ENCODE results near the gene AICDA.

AICDA gene

DNA sequence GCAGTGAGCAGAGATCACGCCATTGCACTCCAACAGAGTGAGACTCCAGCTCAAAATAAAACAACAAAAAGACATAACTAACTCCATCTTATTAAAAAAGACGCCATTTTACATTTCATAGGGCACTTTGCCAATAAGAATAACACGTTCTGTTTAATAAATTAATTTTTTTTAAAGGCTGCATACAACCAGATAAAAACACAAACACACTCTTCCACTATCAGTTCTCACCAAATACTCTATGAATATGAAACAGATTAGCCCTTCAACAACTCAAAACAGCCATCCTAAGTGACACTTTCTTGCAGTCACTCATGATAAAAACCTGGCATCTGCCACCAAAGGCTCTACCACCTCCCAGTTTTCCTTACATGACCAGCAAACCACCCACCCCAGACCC, 16.1 kb downstream of the AICDA start:
- Histone ChIP-seq H2AFZ (ENCODE audit: low read length) (no peak overlapping the region), H3K4ac (ENCODE audit: low read length) (no peak overlapping the region), H3K27ac (replicated peaks; ENCODE audit: low read length) (no peak overlapping the region), H3K79me1 (ENCODE audit: low read depth, low read length) (no peaks in the 10 kb centered on the region), H2BK5ac (ENCODE audit: low read length) (no peak overlapping the region), H3K14ac (ENCODE audit: low read length) (no peak overlapping the region), H3K18ac (ENCODE audit: low read length) (no peak overlapping the region), H3K9ac (ENCODE audit: low read depth, low read length, poor library complexity) (no peak overlapping the region), H4K91ac (ENCODE audit: low read depth, low read length, poor library complexity) (no peak overlapping the region), H2BK120ac (ENCODE audit: low read depth, low read length) (no peak overlapping the region), H3K9me3 (replicated peaks in 1 of 2; ENCODE audit: control insufficient read depth in 2 of 2, insufficient read depth in 1 of 2, low read depth in 1 of 2, low read length in 2 of 2) (no peaks in the 10 kb centered on the region), H4K8ac (ENCODE audit: low read depth, low read length) (no peak overlapping the region), H2BK15ac (ENCODE audit: low read length) (no peak overlapping the region), H3K36me3 (replicated peaks in 1 of 2; ENCODE audit: control insufficient read depth in 2 of 2, insufficient read depth in 2 of 2, low read length in 2 of 2) (no peaks in the 10 kb centered on the region), H3K27me3 (ENCODE audit: control insufficient read depth in 3 of 3, insufficient read depth in 3 of 3, low read depth in 1 of 3, low read length in 3 of 3) (peaks cover 0 to 4% (median 0%) of the 10 kb centered on the region in 3 experiments), H3K4me3 (ENCODE audit: low read length in 2 of 2) (no peak overlapping the region), H3K4me2 (ENCODE audit: insufficient read depth, low read length, poor library complexity, severe bottlenecking) (no peak overlapping the region), H2AK5ac (ENCODE audit: low read depth, low read length) (no peak overlapping the region), H2BK12ac (ENCODE audit: low read length) (no peak overlapping the region), H3K23ac (ENCODE audit: low read depth, low read length, poor library complexity) (no peak overlapping the region), H3K4me1 (ENCODE audit: control insufficient read depth in 2 of 2, insufficient read depth in 1 of 2, low read depth in 1 of 2, low read length in 2 of 2) (no peaks in the 10 kb centered on the region)
- WGBS, 2 donors (ENCODE audit: extremely low coverage in 2 of 2, insufficient read length in 2 of 2, insufficient replicate concordance in 1 of 2) = no CpG with 5 or more reads among the region's 3 CpGs
- no peak for DNase-seq (ENCODE audit: low spot score)

DNA sequence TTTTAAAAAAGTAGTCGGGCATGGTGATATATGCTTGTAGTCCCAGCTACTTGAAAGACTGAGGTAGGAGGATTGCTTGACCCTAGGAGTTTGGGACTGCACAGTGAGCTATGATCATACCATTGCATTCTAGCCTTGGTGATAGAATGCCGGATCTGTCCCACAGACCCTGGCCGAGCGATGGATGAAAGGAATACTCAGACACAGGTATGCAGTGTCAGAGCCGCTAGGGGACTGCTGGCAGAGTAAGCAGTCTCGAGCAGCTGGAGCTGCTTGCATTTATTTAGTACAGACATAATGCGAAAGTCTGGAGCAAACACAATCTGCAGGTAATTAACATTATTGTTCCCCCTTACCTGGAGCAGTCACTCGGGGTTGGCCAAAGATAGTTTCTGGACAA, 18.6 kb downstream of the AICDA start:
- H2BK15ac ChIP-seq (ENCODE audit: low read length) = no peak overlapping the region
- no peak overlapping the region for H2BK5ac ChIP-seq (ENCODE audit: low read length)
- no peak overlapping the region for H4K91ac ChIP-seq (ENCODE audit: low read depth, low read length, poor library complexity)
- H3K9me3 ChIP-seq (replicated peaks in 1 of 2; ENCODE audit: control insufficient read depth in 2 of 2, insufficient read depth in 1 of 2, low read depth in 1 of 2, low read length in 2 of 2) = no peaks in the 10 kb centered on the region
- H2AFZ ChIP-seq (ENCODE audit: low read length) = no peak overlapping the region
- no CpG with 5 or more reads among the region's 8 CpGs for WGBS, 2 donors (ENCODE audit: extremely low coverage in 2 of 2, insufficient read length in 2 of 2, insufficient replicate concordance in 1 of 2)
- no peak overlapping the region for H3K4me2 ChIP-seq (ENCODE audit: insufficient read depth, low read length, poor library complexity, severe bottlenecking)
- no peaks in the 10 kb centered on the region for H3K79me1 ChIP-seq (ENCODE audit: low read depth, low read length)
- no peak overlapping the region for H2BK12ac ChIP-seq (ENCODE audit: low read length)
- H3K9ac ChIP-seq (ENCODE audit: low read depth, low read length, poor library complexity) = no peak overlapping the region
- H3K27ac ChIP-seq (replicated peaks; ENCODE audit: low read length) = no peak overlapping the region
- H3K4me1 ChIP-seq (ENCODE audit: control insufficient read depth in 2 of 2, insufficient read depth in 1 of 2, low read depth in 1 of 2, low read length in 2 of 2) = no peaks in the 10 kb centered on the region
- H2BK120ac ChIP-seq (ENCODE audit: low read depth, low read length) = no peak overlapping the region
- H2AK5ac ChIP-seq (ENCODE audit: low read depth, low read length) = no peak overlapping the region
- DNase-seq (ENCODE audit: low spot score) = no peak
- H4K8ac ChIP-seq (ENCODE audit: low read depth, low read length) = no peak overlapping the region
- no peak overlapping the region for H3K4me3 ChIP-seq (ENCODE audit: low read length in 2 of 2)
- H3K23ac ChIP-seq (ENCODE audit: low read depth, low read length, poor library complexity) = no peak overlapping the region
- no peak overlapping the region for H3K4ac ChIP-seq (ENCODE audit: low read length)
- peaks cover 0 to 4% (median 0%) of the 10 kb centered on the region in 3 experiments for H3K27me3 ChIP-seq (ENCODE audit: control insufficient read depth in 3 of 3, insufficient read depth in 3 of 3, low read depth in 1 of 3, low read length in 3 of 3)
- no peak overlapping the region for H3K18ac ChIP-seq (ENCODE audit: low read length)
- no peaks in the 10 kb centered on the region for H3K36me3 ChIP-seq (replicated peaks in 1 of 2; ENCODE audit: control insufficient read depth in 2 of 2, insufficient read depth in 2 of 2, low read length in 2 of 2)
- no peak overlapping the region for H3K14ac ChIP-seq (ENCODE audit: low read length)

GRCh38 chr12:8593246-8593645, 19.4 kb downstream of the AICDA start:
- WGBS, 2 donors (ENCODE audit: extremely low coverage in 2 of 2, insufficient read length in 2 of 2, insufficient replicate concordance in 1 of 2) = no CpG with 5 or more reads among the region's 2 CpGs
- Histone ChIP-seq H3K14ac (ENCODE audit: low read length) (no peak overlapping the region), H3K4me3 (ENCODE audit: low read length in 2 of 2) (no peak overlapping the region), H3K18ac (ENCODE audit: low read length) (no peak overlapping the region), H3K4ac (ENCODE audit: low read length) (no peak overlapping the region), H3K9ac (ENCODE audit: low read depth, low read length, poor library complexity) (no peak overlapping the region), H4K91ac (ENCODE audit: low read depth, low read length, poor library complexity) (no peak overlapping the region), H4K8ac (ENCODE audit: low read depth, low read length) (no peak overlapping the region), H2BK5ac (ENCODE audit: low read length) (no peak overlapping the region), H2AK5ac (ENCODE audit: low read depth, low read length) (no peak overlapping the region), H3K4me2 (ENCODE audit: insufficient read depth, low read length, poor library complexity, severe bottlenecking) (no peak overlapping the region), H2BK12ac (ENCODE audit: low read length) (no peak overlapping the region), H3K9me3 (replicated peaks in 1 of 2; ENCODE audit: control insufficient read depth in 2 of 2, insufficient read depth in 1 of 2, low read depth in 1 of 2, low read length in 2 of 2) (no peaks in the 10 kb centered on the region), H3K4me1 (ENCODE audit: control insufficient read depth in 2 of 2, insufficient read depth in 1 of 2, low read depth in 1 of 2, low read length in 2 of 2) (no peaks in the 10 kb centered on the region), H3K27ac (replicated peaks; ENCODE audit: low read length) (no peak overlapping the region), H3K23ac (ENCODE audit: low read depth, low read length, poor library complexity) (no peak overlapping the region), H3K36me3 (replicated peaks in 1 of 2; ENCODE audit: control insufficient read depth in 2 of 2, insufficient read depth in 2 of 2, low read length in 2 of 2) (no peaks in the 10 kb centered on the region), H2BK15ac (ENCODE audit: low read length) (no peak overlapping the region), H2AFZ (ENCODE audit: low read length) (no peak overlapping the region), H3K79me1 (ENCODE audit: low read depth, low read length) (no peaks in the 10 kb centered on the region), H2BK120ac (ENCODE audit: low read depth, low read length) (no peak overlapping the region), H3K27me3 (ENCODE audit: control insufficient read depth in 3 of 3, insufficient read depth in 3 of 3, low read depth in 1 of 3, low read length in 3 of 3) (peaks cover 0 to 4% (median 0%) of the 10 kb centered on the region in 3 experiments)
- DNase-seq (ENCODE audit: low spot score) = no peak

GRCh38 chr12:8590842-8591545, 21.7 kb downstream of the AICDA start:
- Histone ChIP-seq H2BK15ac (ENCODE audit: low read length) (no peak overlapping the region), H4K8ac (ENCODE audit: low read depth, low read length) (no peak overlapping the region), H3K14ac (ENCODE audit: low read length) (no peak overlapping the region), H2BK120ac (ENCODE audit: low read depth, low read length) (no peak overlapping the region), H2AFZ (ENCODE audit: low read length) (no peak overlapping the region), H3K27ac (replicated peaks; ENCODE audit: low read length) (no peak overlapping the region), H3K36me3 (replicated peaks in 1 of 2; ENCODE audit: control insufficient read depth in 2 of 2, insufficient read depth in 2 of 2, low read length in 2 of 2) (no peaks in the 10 kb centered on the region), H4K91ac (ENCODE audit: low read depth, low read length, poor library complexity) (no peak overlapping the region), H3K27me3 (ENCODE audit: control insufficient read depth in 3 of 3, insufficient read depth in 3 of 3, low read depth in 1 of 3, low read length in 3 of 3) (no peaks in the 10 kb centered on the region), H2BK5ac (ENCODE audit: low read length) (no peak overlapping the region), H3K79me1 (ENCODE audit: low read depth, low read length) (no peaks in the 10 kb centered on the region), H3K9ac (ENCODE audit: low read depth, low read length, poor library complexity) (no peak overlapping the region), H2AK5ac (ENCODE audit: low read depth, low read length) (no peak overlapping the region), H3K4me1 (ENCODE audit: control insufficient read depth in 2 of 2, insufficient read depth in 1 of 2, low read depth in 1 of 2, low read length in 2 of 2) (no peaks in the 10 kb centered on the region), H3K9me3 (replicated peaks in 1 of 2; ENCODE audit: control insufficient read depth in 2 of 2, insufficient read depth in 1 of 2, low read depth in 1 of 2, low read length in 2 of 2) (no peaks in the 10 kb centered on the region), H3K4ac (ENCODE audit: low read length) (no peak overlapping the region), H3K23ac (ENCODE audit: low read depth, low read length, poor library complexity) (no peak overlapping the region), H3K18ac (ENCODE audit: low read length) (no peak overlapping the region), H2BK12ac (ENCODE audit: low read length) (no peak overlapping the region), H3K4me2 (ENCODE audit: insufficient read depth, low read length, poor library complexity, severe bottlenecking) (no peak overlapping the region), H3K4me3 (ENCODE audit: low read length in 2 of 2) (no peak overlapping the region)
- no peak for DNase-seq (ENCODE audit: low spot score)
- WGBS, 2 donors (ENCODE audit: extremely low coverage in 2 of 2, insufficient read length in 2 of 2, insufficient replicate concordance in 1 of 2) = no CpG with 5 or more reads among the region's 10 CpGs
